Astrocyte (in vitro differentiated cells and primary cell): ENCODE data around the gene CARD11. TPM values are rescaled to one million over a fixed set of nuclear protein-coding genes. Genes with fewer than 3 reads are reported as not detected.
A peak's percentile ranks its signal among the peaks of the same experiment; 100 is the strongest.

ENCODE experiments used
- DNase-seq: peaks from one replicate; pipeline ENCODE4 v3.0.0-alpha.2; 2010; ENCODE audit warnings: low read depth
- FAIRE-seq: peaks from 2 replicates; lab custom pipeline; 2011; peaks lifted over from hg19 to GRCh38; lab: Jason Lieb, UNC
- H2AFZ ChIP-seq: 2 replicates; pipeline ENCODE4 v1.6.0; 2012; ENCODE audit warnings: low read depth, low read length, inconsistent platforms
- H3K27ac ChIP-seq: 2 replicates; pipeline ENCODE4 v1.5.1; 2011; ENCODE audit warnings: low read depth, low read length, inconsistent platforms
- H3K27me3 ChIP-seq: 2 replicates; pipeline ENCODE4 v1.6.0; 2011; ENCODE audit warnings: low read length, inconsistent platforms; ENCODE audit not compliant: insufficient read depth
- H3K36me3 ChIP-seq: 2 replicates; pipeline ENCODE4 v1.5.1; 2011; ENCODE audit warnings: low read length, inconsistent platforms; ENCODE audit not compliant: insufficient read depth
- H3K4me1 ChIP-seq: 2 replicates; pipeline ENCODE4 v1.5.1; 2011; ENCODE audit warnings: low read length, inconsistent platforms; ENCODE audit not compliant: insufficient read depth
- H3K4me2 ChIP-seq: 2 replicates; pipeline ENCODE4 v1.6.0; 2012; ENCODE audit warnings: low read length, inconsistent platforms
- H3K4me3 ChIP-seq: 2 replicates; pipeline ENCODE4 v1.5.1; 2011; ENCODE audit warnings: low read depth, mild to moderate bottlenecking, low read length, inconsistent platforms; ENCODE audit not compliant: insufficient read depth
- H3K79me2 ChIP-seq: 2 replicates; pipeline ENCODE4 v1.6.0; 2012; ENCODE audit warnings: mild to moderate bottlenecking, low read length, inconsistent platforms; ENCODE audit not compliant: insufficient read depth
- H3K9ac ChIP-seq: 2 replicates; pipeline ENCODE4 v1.6.0; 2012; ENCODE audit warnings: mild to moderate bottlenecking, low read length, inconsistent platforms
- H3K9me3 ChIP-seq: 2 replicates; pipeline ENCODE4 v1.5.1; 2012; ENCODE audit warnings: low read depth, mild to moderate bottlenecking, low read length, inconsistent platforms; ENCODE audit not compliant: insufficient read depth
- H4K20me1 ChIP-seq: 2 replicates; pipeline ENCODE4 v1.6.0; 2012; ENCODE audit warnings: low read length, inconsistent platforms; ENCODE audit not compliant: insufficient read depth
- H3K27ac Mint-ChIP-seq: one replicate; pipeline ENCODE4 v1.8.0; 2021; ENCODE audit warnings: mild to moderate bottlenecking, mixed read lengths; ENCODE audit not compliant: unreplicated experiment
- H3K27me3 Mint-ChIP-seq: one replicate; pipeline ENCODE4 v1.8.0; 2021; ENCODE audit warnings: low read depth, mixed read lengths; ENCODE audit not compliant: unreplicated experiment
- H3K36me3 Mint-ChIP-seq: one replicate; pipeline ENCODE4 v1.8.0; 2021; ENCODE audit warnings: low read depth, mixed read lengths; ENCODE audit not compliant: unreplicated experiment
- H3K4me1 Mint-ChIP-seq: one replicate; pipeline ENCODE4 v1.8.0; 2021; ENCODE audit warnings: low read depth, mixed read lengths; ENCODE audit not compliant: unreplicated experiment
- H3K4me3 Mint-ChIP-seq: one replicate; pipeline ENCODE4 v1.8.0; 2021; ENCODE audit warnings: mild to moderate bottlenecking, moderate library complexity, mixed read lengths; ENCODE audit not compliant: unreplicated experiment
- H3K9me3 Mint-ChIP-seq: one replicate; pipeline ENCODE4 v1.8.0; 2021; ENCODE audit warnings: mild to moderate bottlenecking, mixed read lengths; ENCODE audit not compliant: unreplicated experiment
- EZH2 ChIP-seq: IDR thresholded peaks from 2 replicates; pipeline ENCODE4 v1.6.1; 2012; ENCODE audit warnings: mild to moderate bottlenecking, low read length, inconsistent platforms; ENCODE audit not compliant: insufficient read depth
- total RNA-seq: library from RNA; stranded (reverse); gene quantifications from 2 replicates; pipeline ENCODE4 v1.2.1, GENCODE V29; 2021
- TF ChIP-seq, protein P1 (sequence below): IDR thresholded peaks from 2 replicates; pipeline ENCODE4 v1.5.1; 2011; ENCODE audit warnings: low read depth, mild to moderate bottlenecking, inconsistent platforms, low read length, moderate library complexity; ENCODE audit not compliant: insufficient read depth

Gene CARD11
- total RNA-seq, 1 donor from 2014 or later, result 9.5 TPM

DNA sequence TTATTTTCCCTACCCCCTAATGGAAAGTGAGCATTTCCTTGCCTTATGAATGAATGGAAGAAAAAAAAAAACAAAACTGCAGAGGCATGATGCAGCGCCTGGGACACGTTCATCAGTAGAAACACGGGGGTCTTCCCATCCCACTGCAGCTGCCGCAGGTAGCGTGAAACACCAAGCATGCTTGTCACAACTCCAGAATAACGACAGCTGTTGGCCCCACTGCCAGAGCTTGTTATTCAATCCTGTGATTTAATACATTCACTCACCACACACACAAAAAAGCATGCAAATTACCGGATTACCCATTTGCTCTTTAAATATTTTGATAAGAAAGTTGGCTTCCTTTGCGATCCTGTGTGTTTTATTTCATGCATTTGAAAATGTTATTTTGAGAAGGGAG is 151.1 kb downstream of the CARD11 start:
- Histone ChIP-seq H3K4me1 (no peaks in the 10 kb centered on the region), H4K20me1 (no peaks in the 10 kb centered on the region), H3K4me2 (no peak overlapping the region), H3K36me3 (no peaks in the 10 kb centered on the region), H3K9me3 (no peaks in the 10 kb centered on the region), H3K27me3 (peaks cover 2% of the 10 kb centered on the region), H3K9ac (no peak overlapping the region), H3K27ac (no peak overlapping the region), H2AFZ (no peak overlapping the region), H3K4me3 (no peak overlapping the region), H3K79me2 (no peaks in the 10 kb centered on the region)
- FAIRE-seq (no peak), DNase-seq (no peak)
- Mint-ChIP-seq H3K4me1 (no peaks in the 10 kb centered on the region), H3K9me3 (no peaks in the 10 kb centered on the region), H3K36me3 (no peaks in the 10 kb centered on the region), H3K27ac (no peak overlapping the region), H3K4me3 (no peak overlapping the region), H3K27me3 (peaks cover 10% of the 10 kb centered on the region)
- TF ChIP-seq, protein P1, sequence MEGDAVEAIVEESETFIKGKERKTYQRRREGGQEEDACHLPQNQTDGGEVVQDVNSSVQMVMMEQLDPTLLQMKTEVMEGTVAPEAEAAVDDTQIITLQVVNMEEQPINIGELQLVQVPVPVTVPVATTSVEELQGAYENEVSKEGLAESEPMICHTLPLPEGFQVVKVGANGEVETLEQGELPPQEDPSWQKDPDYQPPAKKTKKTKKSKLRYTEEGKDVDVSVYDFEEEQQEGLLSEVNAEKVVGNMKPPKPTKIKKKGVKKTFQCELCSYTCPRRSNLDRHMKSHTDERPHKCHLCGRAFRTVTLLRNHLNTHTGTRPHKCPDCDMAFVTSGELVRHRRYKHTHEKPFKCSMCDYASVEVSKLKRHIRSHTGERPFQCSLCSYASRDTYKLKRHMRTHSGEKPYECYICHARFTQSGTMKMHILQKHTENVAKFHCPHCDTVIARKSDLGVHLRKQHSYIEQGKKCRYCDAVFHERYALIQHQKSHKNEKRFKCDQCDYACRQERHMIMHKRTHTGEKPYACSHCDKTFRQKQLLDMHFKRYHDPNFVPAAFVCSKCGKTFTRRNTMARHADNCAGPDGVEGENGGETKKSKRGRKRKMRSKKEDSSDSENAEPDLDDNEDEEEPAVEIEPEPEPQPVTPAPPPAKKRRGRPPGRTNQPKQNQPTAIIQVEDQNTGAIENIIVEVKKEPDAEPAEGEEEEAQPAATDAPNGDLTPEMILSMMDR, result no peak
- no peak for TF ChIP-seq EZH2

DNA sequence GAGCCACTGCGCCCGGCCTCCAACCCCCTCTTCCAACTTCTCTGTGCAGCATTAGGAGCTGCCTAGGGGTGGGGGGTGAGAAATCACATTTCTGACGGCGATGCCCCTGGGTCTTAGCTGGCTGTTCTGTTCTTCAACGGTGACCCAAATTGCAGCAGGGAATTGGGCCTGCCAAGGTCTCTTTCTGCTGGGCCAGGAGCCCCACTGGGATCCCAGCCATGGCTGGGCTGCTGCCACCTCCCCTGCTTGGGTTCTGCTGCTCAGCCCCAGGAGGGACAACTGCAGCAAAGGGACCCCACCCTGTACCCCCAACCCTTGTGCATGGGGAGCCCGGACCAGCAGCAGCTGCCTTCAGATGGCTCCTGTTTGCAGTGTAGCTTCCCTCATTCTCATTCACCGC is 155.9 kb downstream of the CARD11 start:
- Histone ChIP-seq H3K4me3 (no peak overlapping the region), H2AFZ (no peak overlapping the region), H3K9me3 (no peaks in the 10 kb centered on the region), H3K27me3 (no peaks in the 10 kb centered on the region), H3K36me3 (no peaks in the 10 kb centered on the region), H3K9ac (no peak overlapping the region), H4K20me1 (no peaks in the 10 kb centered on the region), H3K79me2 (no peaks in the 10 kb centered on the region), H3K4me1 (no peaks in the 10 kb centered on the region), H3K27ac (no peak overlapping the region), H3K4me2 (no peak overlapping the region)
- Mint-ChIP-seq H3K27me3 (peaks cover 9% of the 10 kb centered on the region), H3K4me3 (no peak overlapping the region), H3K36me3 (no peaks in the 10 kb centered on the region), H3K9me3 (no peaks in the 10 kb centered on the region), H3K4me1 (no peaks in the 10 kb centered on the region), H3K27ac (no peak overlapping the region)
- TF ChIP-seq EZH2, result no peak
- TF ChIP-seq, protein P1, result no peak
- DNase-seq, result no peak
- FAIRE-seq, result no peak

DNA sequence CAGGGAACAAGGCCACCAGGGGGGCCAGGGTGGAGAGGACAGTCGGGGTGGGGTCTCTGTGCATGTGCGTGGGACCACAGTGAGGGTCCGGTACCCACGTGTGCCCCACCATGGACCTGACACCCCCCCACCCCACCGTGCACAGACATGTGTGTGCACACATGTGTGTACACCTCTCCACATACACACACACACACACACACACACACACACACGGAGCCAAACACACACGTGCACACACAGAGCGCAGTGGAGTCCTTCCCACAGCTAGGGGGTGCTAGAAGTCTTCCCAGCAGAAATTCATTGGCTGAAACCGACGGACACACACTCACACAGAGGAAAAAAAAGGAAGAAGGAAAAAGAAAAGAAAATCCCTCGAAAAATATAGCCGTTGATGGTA is 156.8 kb downstream of the CARD11 start:
- no peak overlapping the region for H3K4me3 ChIP-seq
- no peak overlapping the region for H3K27ac ChIP-seq
- Mint-ChIP-seq H3K4me3 (no peak overlapping the region), H3K27me3 (peaks cover 7% of the 10 kb centered on the region), H3K36me3 (no peaks in the 10 kb centered on the region), H3K27ac (no peak overlapping the region), H3K4me1 (no peaks in the 10 kb centered on the region), H3K9me3 (no peaks in the 10 kb centered on the region)
- H3K9ac ChIP-seq, result no peak overlapping the region
- no peaks in the 10 kb centered on the region for H3K9me3 ChIP-seq
- no peaks in the 10 kb centered on the region for H3K36me3 ChIP-seq
- TF ChIP-seq EZH2, result no peak
- TF ChIP-seq, protein P1, result peak; percentile 87
- H3K27me3 ChIP-seq, result no peaks in the 10 kb centered on the region
- no peaks in the 10 kb centered on the region for H3K4me1 ChIP-seq
- no peak overlapping the region for H3K4me2 ChIP-seq
- H3K79me2 ChIP-seq, result no peaks in the 10 kb centered on the region
- DNase-seq, result peak; percentile 71
- FAIRE-seq, result no peak
- no peaks in the 10 kb centered on the region for H4K20me1 ChIP-seq
- no peak overlapping the region for H2AFZ ChIP-seq
